ENCODE results near the gene LRRC56. TPM values are rescaled to one million over a fixed set of nuclear protein-coding genes. Genes with fewer than 3 reads are reported as not detected.
A peak's percentile ranks its signal among the peaks of the same experiment; 100 is the strongest.

Gene LRRC56
- total and polyA plus RNA-seq, 2 of the 13 experiments (the other 11 are each of a cell fraction or from before 2014, with no cell fraction given): 0.11 to 0.29 TPM

GRCh38 chr11:569158-569885 lies 32.0 kb downstream of the LRRC56 start (continued):
- TF ChIP-seq ZBTB46 (CRISPR knock-in tag; IDR thresholded peaks at IDR 0.05; ENCODE audit: borderline replicate concordance) (0 out of 2 replicates have a peak, but pooled peaks have one; percentile 79), ZNF530 (CRISPR knock-in tag; IDR thresholded peaks at IDR 0.05; ENCODE audit: low read depth) (no peak), HDAC1 (CRISPR knock-in tag; IDR thresholded peaks at IDR 0.05) (peak; percentile 67), MEIS2 (CRISPR knock-in tag; IDR thresholded peaks at IDR 0.05) (no peak), ZNF777 (CRISPR knock-in tag; IDR thresholded peaks at IDR 0.05) (no peak), SPEN (CRISPR knock-in tag; IDR thresholded peaks at IDR 0.05; ENCODE audit: low read depth) (0 out of 2 replicates have a peak, but pooled peaks have one; percentile 23), ZMAT3 (CRISPR knock-in tag; conservative IDR thresholded peaks at IDR 0.05) (no peak), MYC (CRISPR knock-in tag; IDR thresholded peaks at IDR 0.05; ENCODE audit: borderline replicate concordance) (peak; percentile 58; the same call in 1 of the 2 replicates), ZBTB42 (CRISPR knock-in tag; IDR thresholded peaks at IDR 0.05) (no peak), ZBTB1 (CRISPR knock-in tag; IDR thresholded peaks at IDR 0.05; ENCODE audit: borderline replicate concordance) (no peak), ZFP36L2 (CRISPR knock-in tag; IDR thresholded peaks at IDR 0.05) (no peak), ZBTB39 (CRISPR knock-in tag; IDR thresholded peaks at IDR 0.05) (no peak), SMAD1 (CRISPR knock-in tag; IDR thresholded peaks at IDR 0.05; ENCODE audit: borderline replicate concordance, low read depth) (no peak), PHF5A (CRISPR knock-in tag; IDR thresholded peaks at IDR 0.05; ENCODE audit: low read depth, unreplicated experiment) (no peak), KDM4B (CRISPR knock-in tag; IDR thresholded peaks at IDR 0.05) (no peak), MEF2D (CRISPR knock-in tag; IDR thresholded peaks at IDR 0.05) (peak; percentile 70; the same call in 1 of the 2 replicates), TOPORS (CRISPR knock-in tag; IDR thresholded peaks at IDR 0.05) (no peak), KLF9 (CRISPR knock-in tag; IDR thresholded peaks at IDR 0.05; ENCODE audit: low read depth) (no peak), GRHL1 (CRISPR knock-in tag; conservative IDR thresholded peaks at IDR 0.05) (no peak), NR3C1 (CRISPR knock-in tag; IDR thresholded peaks at IDR 0.05) (no peak), ZNF431 (CRISPR knock-in tag; IDR thresholded peaks at IDR 0.05; ENCODE audit: borderline replicate concordance, low read depth) (no peak), HNRNPUL1 (IDR thresholded peaks at IDR 0.05; ENCODE audit: low read depth, low read length) (no peak), PRMT3 (CRISPR knock-in tag; IDR thresholded peaks at IDR 0.05; ENCODE audit: borderline replicate concordance, low read depth) (no peak), ZBTB26 (CRISPR knock-in tag; IDR thresholded peaks at IDR 0.05; ENCODE audit: borderline replicate concordance) (no peak)
